Measurements from ENCODE around the gene TYK2. TPM values are rescaled to one million over a fixed set of nuclear protein-coding genes. Genes with fewer than 3 reads are reported as not detected.

The TYK2 gene
- total and polyA plus RNA-seq, 9 of the 15 experiments (the other 6 are each of a cell fraction or from before 2014, with no cell fraction given), result 15.0 to 182 (median 85.9) TPM

DNA sequence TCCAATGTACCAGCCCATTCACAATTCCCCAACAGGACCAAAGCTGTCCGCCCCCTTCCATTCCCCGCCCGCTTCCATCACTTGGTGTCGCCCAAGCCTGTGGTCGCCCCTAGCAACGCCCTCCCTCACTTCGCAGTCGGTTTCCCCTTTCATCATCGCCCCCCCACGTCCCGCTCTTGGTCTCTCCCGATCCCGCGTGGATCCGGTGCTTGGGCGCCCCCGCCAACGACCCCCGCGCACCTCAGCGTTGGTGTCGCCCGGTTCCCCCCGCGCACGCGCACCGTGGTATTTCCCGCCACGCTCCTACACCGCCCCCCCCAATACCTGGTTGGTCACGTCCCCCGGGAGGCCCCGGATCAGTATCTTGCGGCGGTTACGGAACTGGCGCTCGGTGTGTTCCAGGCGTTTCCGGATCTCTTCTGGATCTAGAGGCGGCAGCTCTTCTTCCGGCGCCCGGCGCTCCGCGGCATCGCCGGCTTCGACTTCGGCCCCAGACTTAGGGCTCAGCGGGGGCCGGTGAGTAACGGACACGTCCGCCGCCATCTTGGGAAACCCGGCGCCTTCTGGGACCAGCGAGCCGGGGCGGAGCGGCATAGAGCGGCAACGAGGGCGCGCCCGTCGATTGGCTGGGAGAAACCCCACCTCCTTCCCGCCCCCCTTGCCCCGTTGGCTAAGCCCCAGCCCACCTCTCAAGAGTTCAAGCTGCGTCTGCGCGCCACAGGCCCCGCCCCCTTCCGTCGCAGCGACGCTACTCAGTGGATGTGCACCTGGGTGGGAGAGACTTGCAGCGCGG, 47.2 kb downstream of the TYK2 start, which contains the start of gene RAVER1 (continued):
- TF ChIP-seq, protein P1, sequence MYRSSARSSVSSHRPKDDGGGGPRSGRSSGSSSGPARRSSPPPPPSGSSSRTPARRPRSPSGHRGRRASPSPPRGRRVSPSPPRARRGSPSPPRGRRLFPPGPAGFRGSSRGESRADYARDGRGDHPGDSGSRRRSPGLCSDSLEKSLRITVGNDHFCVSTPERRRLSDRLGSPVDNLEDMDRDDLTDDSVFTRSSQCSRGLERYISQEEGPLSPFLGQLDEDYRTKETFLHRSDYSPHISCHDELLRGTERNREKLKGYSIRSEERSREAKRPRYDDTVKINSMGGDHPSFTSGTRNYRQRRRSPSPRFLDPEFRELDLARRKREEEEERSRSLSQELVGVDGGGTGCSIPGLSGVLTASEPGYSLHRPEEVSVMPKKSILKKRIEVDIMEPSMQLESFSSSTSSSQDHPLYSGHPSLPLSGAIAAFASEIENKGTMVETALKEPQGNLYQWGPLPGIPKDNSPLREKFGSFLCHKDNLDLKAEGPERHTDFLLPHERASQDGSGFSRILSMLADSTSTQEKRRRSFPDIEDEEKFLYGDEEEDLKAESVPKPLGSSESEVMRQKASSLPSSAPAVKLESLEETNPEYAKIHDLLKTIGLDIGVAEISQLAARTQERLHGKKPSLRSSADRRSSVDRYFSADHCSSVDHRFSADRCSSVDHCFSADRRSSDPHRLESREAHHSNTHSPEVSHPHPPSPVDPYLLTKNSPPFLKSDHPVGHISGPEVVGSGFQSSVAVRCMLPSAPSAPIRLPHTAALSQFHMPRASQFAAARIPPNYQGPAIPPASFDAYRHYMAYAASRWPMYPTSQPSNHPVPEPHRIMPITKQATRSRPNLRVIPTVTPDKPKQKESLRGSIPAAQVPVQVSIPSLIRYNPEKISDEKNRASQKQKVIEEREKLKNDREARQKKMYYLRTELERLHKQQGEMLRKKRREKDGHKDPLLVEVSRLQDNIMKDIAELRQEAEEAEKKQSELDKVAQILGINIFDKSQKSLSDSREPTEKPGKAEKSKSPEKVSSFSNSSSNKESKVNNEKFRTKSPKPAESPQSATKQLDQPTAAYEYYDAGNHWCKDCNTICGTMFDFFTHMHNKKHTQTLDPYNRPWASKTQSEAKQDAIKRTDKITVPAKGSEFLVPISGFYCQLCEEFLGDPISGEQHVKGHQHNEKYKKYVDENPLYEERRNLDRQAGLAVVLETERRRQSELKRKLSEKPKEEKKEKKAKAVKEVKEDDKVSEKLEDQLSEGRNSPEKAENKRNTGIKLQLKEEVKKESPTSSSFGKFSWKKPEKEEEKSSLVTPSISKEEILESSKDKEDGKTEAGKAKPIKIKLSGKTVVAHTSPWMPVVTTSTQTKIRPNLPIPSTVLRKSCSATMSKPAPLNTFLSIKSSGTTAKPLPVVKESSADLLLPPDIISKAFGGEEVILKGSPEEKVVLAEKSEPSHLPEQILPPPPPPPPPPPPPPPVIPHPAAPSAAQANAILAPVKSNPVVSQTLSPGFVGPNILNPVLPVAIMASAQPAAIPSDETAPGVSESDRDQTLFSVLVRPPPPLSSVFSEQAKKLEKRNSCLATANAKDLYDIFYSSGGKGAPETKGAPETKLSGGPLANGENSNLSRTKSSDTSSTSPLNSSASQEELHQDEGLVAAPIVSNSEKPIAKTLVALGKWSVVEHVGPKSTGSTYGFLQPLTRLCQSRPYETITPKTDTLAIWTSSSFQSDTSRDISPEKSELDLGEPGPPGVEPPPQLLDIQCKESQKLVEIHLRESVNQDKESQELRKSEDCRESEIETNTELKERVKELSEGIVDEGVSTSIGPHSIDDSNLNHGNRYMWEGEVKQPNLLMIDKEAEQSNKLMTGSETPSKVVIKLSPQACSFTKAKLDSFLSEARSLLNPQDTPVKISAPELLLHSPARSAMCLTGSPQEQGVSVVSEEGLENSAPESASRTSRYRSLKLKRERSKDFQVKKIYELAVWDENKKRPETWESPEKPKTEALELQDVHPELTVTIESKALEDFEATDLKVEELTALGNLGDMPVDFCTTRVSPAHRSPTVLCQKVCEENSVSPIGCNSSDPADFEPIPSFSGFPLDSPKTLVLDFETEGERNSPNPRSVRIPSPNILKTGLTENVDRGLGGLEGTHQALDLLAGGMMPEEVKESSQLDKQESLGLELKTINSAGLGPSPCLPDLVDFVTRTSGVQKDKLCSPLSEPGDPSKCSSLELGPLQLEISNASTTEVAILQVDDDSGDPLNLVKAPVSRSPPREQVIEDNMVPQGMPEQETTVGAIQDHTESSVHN (IDR thresholded peaks at IDR 0.05; ENCODE audit: borderline replicate concordance in 1 of 2, low read depth in 1 of 2), result no peak
- TF ChIP-seq ELF2 (CRISPR knock-in tag; IDR thresholded peaks at IDR 0.05), result peak; percentile 72
- TF ChIP-seq FOSL1 (tag; conservative IDR thresholded peaks at IDR 0.05), result no peak; the same call in 1 of the 2 replicates
- TF ChIP-seq THRAP3 (IDR thresholded peaks at IDR 0.05; ENCODE audit: borderline replicate concordance), result no peak
- TF ChIP-seq, protein P2, sequence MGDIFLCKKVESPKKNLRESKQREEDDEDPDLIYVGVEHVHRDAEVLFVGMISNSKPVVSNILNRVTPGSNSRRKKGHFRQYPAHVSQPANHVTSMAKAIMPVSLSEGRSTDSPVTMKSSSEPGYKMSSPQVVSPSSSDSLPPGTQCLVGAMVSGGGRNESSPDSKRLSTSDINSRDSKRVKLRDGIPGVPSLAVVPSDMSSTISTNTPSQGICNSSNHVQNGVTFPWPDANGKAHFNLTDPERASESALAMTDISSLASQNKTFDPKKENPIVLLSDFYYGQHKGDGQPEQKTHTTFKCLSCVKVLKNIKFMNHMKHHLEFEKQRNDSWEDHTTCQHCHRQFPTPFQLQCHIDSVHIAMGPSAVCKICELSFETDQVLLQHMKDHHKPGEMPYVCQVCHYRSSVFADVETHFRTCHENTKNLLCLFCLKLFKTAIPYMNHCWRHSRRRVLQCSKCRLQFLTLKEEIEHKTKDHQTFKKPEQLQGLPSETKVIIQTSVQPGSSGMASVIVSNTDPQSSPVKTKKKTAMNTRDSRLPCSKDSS (IDR thresholded peaks at IDR 0.05; ENCODE audit: low read depth, partially characterized antibody), result no peak
- TF ChIP-seq NCOR1 (IDR thresholded peaks at IDR 0.05), result peak; percentile 6; the same call in 1 of the 2 replicates
- no peak for TF ChIP-seq SMARCA5 (IDR thresholded peaks at IDR 0.05)
- TF ChIP-seq, protein P3, sequence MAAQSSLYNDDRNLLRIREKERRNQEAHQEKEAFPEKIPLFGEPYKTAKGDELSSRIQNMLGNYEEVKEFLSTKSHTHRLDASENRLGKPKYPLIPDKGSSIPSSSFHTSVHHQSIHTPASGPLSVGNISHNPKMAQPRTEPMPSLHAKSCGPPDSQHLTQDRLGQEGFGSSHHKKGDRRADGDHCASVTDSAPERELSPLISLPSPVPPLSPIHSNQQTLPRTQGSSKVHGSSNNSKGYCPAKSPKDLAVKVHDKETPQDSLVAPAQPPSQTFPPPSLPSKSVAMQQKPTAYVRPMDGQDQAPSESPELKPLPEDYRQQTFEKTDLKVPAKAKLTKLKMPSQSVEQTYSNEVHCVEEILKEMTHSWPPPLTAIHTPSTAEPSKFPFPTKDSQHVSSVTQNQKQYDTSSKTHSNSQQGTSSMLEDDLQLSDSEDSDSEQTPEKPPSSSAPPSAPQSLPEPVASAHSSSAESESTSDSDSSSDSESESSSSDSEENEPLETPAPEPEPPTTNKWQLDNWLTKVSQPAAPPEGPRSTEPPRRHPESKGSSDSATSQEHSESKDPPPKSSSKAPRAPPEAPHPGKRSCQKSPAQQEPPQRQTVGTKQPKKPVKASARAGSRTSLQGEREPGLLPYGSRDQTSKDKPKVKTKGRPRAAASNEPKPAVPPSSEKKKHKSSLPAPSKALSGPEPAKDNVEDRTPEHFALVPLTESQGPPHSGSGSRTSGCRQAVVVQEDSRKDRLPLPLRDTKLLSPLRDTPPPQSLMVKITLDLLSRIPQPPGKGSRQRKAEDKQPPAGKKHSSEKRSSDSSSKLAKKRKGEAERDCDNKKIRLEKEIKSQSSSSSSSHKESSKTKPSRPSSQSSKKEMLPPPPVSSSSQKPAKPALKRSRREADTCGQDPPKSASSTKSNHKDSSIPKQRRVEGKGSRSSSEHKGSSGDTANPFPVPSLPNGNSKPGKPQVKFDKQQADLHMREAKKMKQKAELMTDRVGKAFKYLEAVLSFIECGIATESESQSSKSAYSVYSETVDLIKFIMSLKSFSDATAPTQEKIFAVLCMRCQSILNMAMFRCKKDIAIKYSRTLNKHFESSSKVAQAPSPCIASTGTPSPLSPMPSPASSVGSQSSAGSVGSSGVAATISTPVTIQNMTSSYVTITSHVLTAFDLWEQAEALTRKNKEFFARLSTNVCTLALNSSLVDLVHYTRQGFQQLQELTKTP (IDR thresholded peaks at IDR 0.05; ENCODE audit: low read depth in 1 of 2, partially characterized antibody in 2 of 2), result peak in 1 of 2 experiments; percentile 64
- TF ChIP-seq ESRRA (IDR thresholded peaks at IDR 0.05; ENCODE audit: borderline replicate concordance, low read depth), result no peak
- peak in 1 of 2 experiments; percentile 65; a peak in 1 of 4 replicates for TF ChIP-seq TEAD1 (CRISPR knock-in tag; IDR thresholded peaks at IDR 0.05)
- 0 out of 4 replicates have a peak, but pooled peaks of 1 of the 2 experiments have one; percentile 3 for TF ChIP-seq RAD21 (CRISPR knock-in tag; conservative IDR thresholded peaks at IDR 0.05 in 1 of 2, IDR thresholded peaks at IDR 0.05 in 1 of 2)

Measured in K562 (cell line).